Sigmoid colon (tissue), 7 donors: ENCODE results near the gene GDF2. TPM values are rescaled to one million over a fixed set of nuclear protein-coding genes. Genes with fewer than 3 reads are reported as not detected.

Source experiments
- DNase-seq: peaks from one replicate; pipeline ENCODE4 v3.0.0-alpha.2; 2019
- H3K27ac ChIP-seq, 4 donors: fragments of 200-600 bp; sonication (generic); one replicate each; pipeline ENCODE4 v1.5.1; 2016 to 2019; ENCODE audit warnings: mild to moderate bottlenecking in 1 of 4
- H3K27me3 ChIP-seq, 3 donors: fragments of 200-600 bp; sonication (generic); one replicate each; pipeline ENCODE4 v1.5.1; 2019; ENCODE audit warnings: mild to moderate bottlenecking in 1 of 3
- H3K36me3 ChIP-seq, 4 donors: fragments of 200-600 bp; sonication (generic); one replicate each; pipeline ENCODE4 v1.5.1; 2016 to 2019
- H3K4me1 ChIP-seq, 4 donors: fragments of 200-600 bp; sonication (generic); one replicate each; pipeline ENCODE4 v1.5.1; 2017 to 2019
- H3K4me3 ChIP-seq, 4 donors: fragments of 200-600 bp; sonication (generic); one replicate each; pipeline ENCODE4 v1.5.1; 2017 to 2019; ENCODE audit warnings: mild to moderate bottlenecking in 2 of 4, moderate library complexity in 1 of 4
- H3K9me3 ChIP-seq, 4 donors: fragments of 200-600 bp in 3 of 4; sonication (generic) in 3 of 4; one replicate each; pipeline versions ENCODE4 v1.5.1 to v1.6.1; 2013 to 2019
- EP300 ChIP-seq, 4 donors: sonication (generic); formaldehyde crosslinking; IDR thresholded peaks; one replicate each; pipeline ENCODE4 v1.6.1; 2017; ENCODE audit warnings: antibody characterized with exemption in 4 of 4
- POLR2A ChIP-seq, 2 donors: fragments of 450-650 bp; IDR thresholded peaks; one replicate each; pipeline ENCODE4 v1.6.1; 2016; ENCODE audit warnings: antibody characterized with exemption in 2 of 2, mild to moderate bottlenecking in 2 of 2, moderate library complexity in 2 of 2
- POLR2AphosphoS5 ChIP-seq, 4 donors: sonication (generic); formaldehyde crosslinking; IDR thresholded peaks; one replicate each; pipeline ENCODE4 v1.6.1; 2017; ENCODE audit warnings: antibody characterized with exemption in 4 of 4
- WGBS, 2 donors: extraction: QIAGEN DNeasy Blood & Tissue Kit; methylation state at CpG; one replicate each; pipeline ENCODE4 v1.1.7; 2013; 5-methylcytosine and 5-hydroxymethylcytosine counted together
- intact Hi-C: fragments of 100-400 bp; cut with DNase I; formaldehyde crosslinking; loops from one replicate; pipeline ENCODE4 v1.15.1; 2023
- polyA plus RNA-seq, 3 donors: library from polyadenylated mRNA; stranded (reverse); fragments of 200-250 nt; gene quantifications; one replicate each; pipeline ENCODE4 v1.2.3, GENCODE V29; 2013
- total RNA-seq, 4 donors: library from RNA; depleted of rRNA; stranded (reverse); fragments of >200 nt; gene quantifications; one replicate each; pipeline ENCODE4 v1.1.0, GENCODE V29; 2016
- TF ChIP-seq, protein P1 (sequence below), 4 experiments: fragments of 450-650 bp in 3 of 4; fragments of 200-600 bp in 1 of 4; IDR thresholded peaks; one replicate each; pipeline ENCODE4 v1.5.1; 2016 to 2019; ENCODE audit warnings: antibody characterized with exemption in 4 of 4, mild to moderate bottlenecking in 3 of 4, moderate library complexity in 2 of 4
- donor health status: healthy with polysubstance abuse.
- donor health status: Bipolar disorder and iron deficiency.
- donor health status: healthy.

The GDF2 gene
- total and polyA plus RNA-seq, 7 donors: not detected

- Histone ChIP-seq H3K4me1 (peaks cover 0 to 19% (median 12%) of the 10 kb centered on the region in 4 donors), H3K36me3 (no peaks in the 10 kb centered on the region), H3K4me3 (peak overlapping the region; percentile 16 to 45 (median 38)), H3K27ac (no peak overlapping the region), H3K27me3 (peaks cover 9 to 40% (median 30%) of the 10 kb centered on the region in 3 donors), H3K9me3 (no peaks in the 10 kb centered on the region)
- TF ChIP-seq EP300 (IDR thresholded peaks at IDR 0.05) (no peak), POLR2A (IDR thresholded peaks at IDR 0.05) (no peak), POLR2AphosphoS5 (IDR thresholded peaks at IDR 0.05) (no peak)
- TF ChIP-seq, protein P1, sequence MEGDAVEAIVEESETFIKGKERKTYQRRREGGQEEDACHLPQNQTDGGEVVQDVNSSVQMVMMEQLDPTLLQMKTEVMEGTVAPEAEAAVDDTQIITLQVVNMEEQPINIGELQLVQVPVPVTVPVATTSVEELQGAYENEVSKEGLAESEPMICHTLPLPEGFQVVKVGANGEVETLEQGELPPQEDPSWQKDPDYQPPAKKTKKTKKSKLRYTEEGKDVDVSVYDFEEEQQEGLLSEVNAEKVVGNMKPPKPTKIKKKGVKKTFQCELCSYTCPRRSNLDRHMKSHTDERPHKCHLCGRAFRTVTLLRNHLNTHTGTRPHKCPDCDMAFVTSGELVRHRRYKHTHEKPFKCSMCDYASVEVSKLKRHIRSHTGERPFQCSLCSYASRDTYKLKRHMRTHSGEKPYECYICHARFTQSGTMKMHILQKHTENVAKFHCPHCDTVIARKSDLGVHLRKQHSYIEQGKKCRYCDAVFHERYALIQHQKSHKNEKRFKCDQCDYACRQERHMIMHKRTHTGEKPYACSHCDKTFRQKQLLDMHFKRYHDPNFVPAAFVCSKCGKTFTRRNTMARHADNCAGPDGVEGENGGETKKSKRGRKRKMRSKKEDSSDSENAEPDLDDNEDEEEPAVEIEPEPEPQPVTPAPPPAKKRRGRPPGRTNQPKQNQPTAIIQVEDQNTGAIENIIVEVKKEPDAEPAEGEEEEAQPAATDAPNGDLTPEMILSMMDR (IDR thresholded peaks at IDR 0.05): no peak
- 5% methylated on average over 57 of the region's 57 CpGs for WGBS, 2 donors
- no peak for DNase-seq
- intact Hi-C loops: no loop called here
Observed at GRCh38 chr10:47300429-47300931, 21.8 kb upstream of the GDF2 start.

DNA sequence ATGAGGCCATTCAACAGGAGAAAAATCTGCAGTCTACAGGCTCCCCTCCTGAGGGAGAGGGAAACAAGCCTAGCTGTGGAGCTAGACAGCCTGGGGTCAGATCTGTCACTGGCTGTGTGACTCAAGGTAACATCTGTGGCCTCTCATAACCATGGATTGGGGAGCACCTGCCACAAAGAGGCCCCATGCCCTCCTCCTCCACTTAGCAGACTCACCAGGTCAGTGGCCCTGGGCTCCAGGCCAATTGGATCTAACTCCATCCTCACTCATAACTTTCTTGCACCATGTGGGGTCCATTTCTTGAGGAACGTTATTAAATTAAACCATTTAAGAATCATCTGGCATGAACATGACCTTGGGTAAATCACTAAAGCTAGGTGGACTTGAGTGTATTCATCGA lies 20.4 kb upstream of the GDF2 start:
- 84 to 85% methylated on average over 2 of the region's 2 CpGs for WGBS, 2 donors
- intact Hi-C loops: no loop called here
- peaks cover 9 to 45% (median 30%) of the 10 kb centered on the region in 3 donors for H3K27me3 ChIP-seq

DNA sequence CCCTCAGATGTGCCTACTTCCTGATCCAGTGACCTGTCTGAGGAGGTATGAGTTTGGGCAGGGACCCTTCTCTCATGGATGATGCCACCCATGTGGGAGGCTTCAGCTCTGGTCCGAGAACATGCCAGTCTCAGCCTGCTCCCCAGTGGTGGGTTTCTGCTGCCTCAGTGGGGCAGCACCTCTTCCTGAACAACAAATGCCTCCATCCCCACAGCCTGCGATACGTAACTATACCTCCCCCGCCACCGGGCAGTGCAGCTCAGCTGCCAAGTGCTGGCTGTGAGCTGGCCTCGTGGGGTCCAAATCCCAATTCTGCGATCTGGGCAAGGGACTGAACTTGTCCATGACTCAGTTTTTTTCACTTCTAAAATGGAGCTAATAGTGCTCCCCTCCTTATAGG lies 19.1 kb upstream of the GDF2 start:
- WGBS, 2 donors: 91 to 92% methylated on average over 7 of the region's 7 CpGs
- Histone ChIP-seq H3K9me3 (no peaks in the 10 kb centered on the region), H3K4me3 (no peak overlapping the region), H3K27me3 (peaks cover 9 to 45% (median 30%) of the 10 kb centered on the region in 3 donors), H3K27ac (no peak overlapping the region), H3K36me3 (no peaks in the 10 kb centered on the region), H3K4me1 (peaks cover 0 to 19% (median 12%) of the 10 kb centered on the region in 4 donors)
- intact Hi-C loops: no loop called here
- no peak for DNase-seq
- TF ChIP-seq POLR2AphosphoS5 (IDR thresholded peaks at IDR 0.05): no peak
- no peak for TF ChIP-seq EP300 (IDR thresholded peaks at IDR 0.05)
- TF ChIP-seq, protein P1 (IDR thresholded peaks at IDR 0.05): no peak
- no peak for TF ChIP-seq POLR2A (IDR thresholded peaks at IDR 0.05)

More for the DNA sequence above, 20.4 kb upstream of the GDF2 start:
- H3K4me3 ChIP-seq: peak overlapping the region in 1 of 4 donors; percentile 39
- TF ChIP-seq EP300 (IDR thresholded peaks at IDR 0.05) (no peak), POLR2A (IDR thresholded peaks at IDR 0.05) (no peak), POLR2AphosphoS5 (IDR thresholded peaks at IDR 0.05) (no peak)
- TF ChIP-seq, protein P1 (IDR thresholded peaks at IDR 0.05): no peak
- no peaks in the 10 kb centered on the region for H3K9me3 ChIP-seq
- H3K36me3 ChIP-seq: no peaks in the 10 kb centered on the region
- no peak for DNase-seq
- peaks cover 0 to 19% (median 12%) of the 10 kb centered on the region in 4 donors for H3K4me1 ChIP-seq
- no peak overlapping the region for H3K27ac ChIP-seq

DNA sequence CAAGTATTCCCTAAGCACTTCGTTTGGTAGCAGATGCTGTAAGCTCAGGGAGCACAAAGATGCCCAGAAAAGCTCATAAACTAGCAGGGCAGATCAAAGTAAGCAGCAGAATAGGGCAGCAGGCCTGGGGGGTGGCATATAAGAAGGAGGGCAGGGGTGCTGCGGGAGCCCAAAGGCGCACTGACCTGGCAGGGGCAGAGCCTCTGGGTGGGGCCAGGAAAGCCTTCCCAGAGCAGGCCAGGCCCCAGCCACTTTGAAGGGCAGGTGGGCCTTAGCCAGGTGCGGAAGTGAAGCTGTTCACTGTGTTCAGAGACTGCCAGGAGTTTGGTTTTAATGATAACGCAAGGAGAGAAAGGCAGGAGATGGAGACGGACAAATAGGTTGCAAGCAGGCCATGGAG lies 18.4 kb upstream of the GDF2 start:
- no peak overlapping the region for H3K27ac ChIP-seq
- no peak for TF ChIP-seq EP300 (IDR thresholded peaks at IDR 0.05)
- TF ChIP-seq, protein P1 (IDR thresholded peaks at IDR 0.05): no peak
- no peak for TF ChIP-seq POLR2AphosphoS5 (IDR thresholded peaks at IDR 0.05)
- no peak for TF ChIP-seq POLR2A (IDR thresholded peaks at IDR 0.05)
- no peaks in the 10 kb centered on the region for H3K9me3 ChIP-seq
- no peak overlapping the region for H3K4me3 ChIP-seq
- peaks cover 9 to 45% (median 30%) of the 10 kb centered on the region in 3 donors for H3K27me3 ChIP-seq
- no peaks in the 10 kb centered on the region for H3K36me3 ChIP-seq
- peaks cover 0 to 19% (median 12%) of the 10 kb centered on the region in 4 donors for H3K4me1 ChIP-seq
- no peak for DNase-seq
- intact Hi-C loops: no loop called here
- 80 to 88% methylated on average over 6 of the region's 6 CpGs for WGBS, 2 donors

DNA sequence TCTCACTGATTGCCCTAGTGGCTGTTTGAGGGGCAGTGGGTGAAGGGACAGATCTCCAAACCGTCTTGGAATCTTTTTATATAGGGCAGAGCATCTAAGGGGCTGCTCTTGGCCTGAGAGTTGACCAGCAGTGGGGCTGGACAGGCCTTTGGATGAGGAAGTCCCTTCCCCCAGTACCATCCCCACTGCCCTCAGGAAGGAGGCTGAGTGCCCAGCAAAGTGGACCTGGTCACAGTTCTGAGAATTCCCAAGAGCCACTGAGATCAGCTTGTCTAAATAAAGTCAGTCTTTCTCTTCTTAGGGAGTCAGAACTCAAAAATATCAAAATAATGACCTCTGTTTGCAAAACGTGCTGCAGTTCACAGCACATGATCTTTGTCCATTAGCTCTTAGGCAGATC lies 16.7 kb upstream of the GDF2 start:
- intact Hi-C loops: no loop called here

More for the DNA sequence above, 16.7 kb upstream of the GDF2 start:
- Histone ChIP-seq H3K4me3 (no peak overlapping the region), H3K4me1 (peaks cover 0 to 8% (median 4%) of the 10 kb centered on the region in 4 donors), H3K9me3 (no peaks in the 10 kb centered on the region), H3K27ac (no peak overlapping the region), H3K27me3 (peaks cover 1 to 31% (median 21%) of the 10 kb centered on the region in 3 donors), H3K36me3 (no peaks in the 10 kb centered on the region)
- WGBS, 2 donors: 53 to 66% methylated on average over 2 of the region's 2 CpGs
- DNase-seq: no peak
- TF ChIP-seq, protein P1 (IDR thresholded peaks at IDR 0.05): no peak
- no peak for TF ChIP-seq POLR2AphosphoS5 (IDR thresholded peaks at IDR 0.05)
- no peak for TF ChIP-seq EP300 (IDR thresholded peaks at IDR 0.05)
- TF ChIP-seq POLR2A (IDR thresholded peaks at IDR 0.05): no peak
